ENCODE results near the gene TRIM41.
"Not testable (repeated sequence)": the region's sequence is repeated elsewhere in the genome, so short reads cannot be mapped to it uniquely, and the experiment has no call there.

The TRIM41 gene

GRCh38 chr5:181281077-181281983 is 58.2 kb downstream of the TRIM41 start:
- no peak for FAIRE-seq

GRCh38 chr5:181281984-181282316 is 58.9 kb downstream of the TRIM41 start:
- FAIRE-seq: no peak
- no peak for DNase-seq (ENCODE audit: insufficient read length, low spot score)

More at GRCh38 chr5:181281077-181281983, 58.2 kb downstream of the TRIM41 start:
- DNase-seq (ENCODE audit: insufficient read length, low spot score): no peak

GRCh38 chr5:181282415-181282814 is 59.3 kb downstream of the TRIM41 start:
- not testable (repeated sequence) for FAIRE-seq; DNase-seq (ENCODE audit: insufficient read length, low spot score)

GRCh38 chr5:181282874-181283273 is 59.8 kb downstream of the TRIM41 start:
- DNase-seq (ENCODE audit: insufficient read length, low spot score): no peak
- FAIRE-seq: no peak

- DNase-seq (ENCODE audit: insufficient read length, low spot score): no peak
- no peak for FAIRE-seq
Observed at GRCh38 chr5:181283347-181283746, 60.3 kb downstream of the TRIM41 start.

GRCh38 chr5:181283841-181284755 is 61.0 kb downstream of the TRIM41 start:
- FAIRE-seq; DNase-seq (ENCODE audit: insufficient read length, low spot score): not testable (repeated sequence)

Data from GM19239 (cell line).